Suprapubic skin (tissue), 4 donors: ENCODE measurements around the gene EVA1C. TPM values are rescaled to one million over a fixed set of nuclear protein-coding genes. Genes with fewer than 3 reads are reported as not detected.
"Not testable (repeated sequence)": the region's sequence is repeated elsewhere in the genome, so short reads cannot be mapped to it uniquely, and the experiment has no call there.

Experiments used
- DNase-seq, 2 donors: peaks; one replicate each; pipeline ENCODE4 v3.0.0-alpha.2; 2019; ENCODE audit warnings: low spot score in 2 of 2
- H3K27ac ChIP-seq: fragments of 200-600 bp; sonication (generic); one replicate; pipeline ENCODE4 v1.5.1; 2019
- H3K27me3 ChIP-seq: fragments of 200-600 bp; sonication (generic); one replicate; pipeline ENCODE4 v1.5.1; 2019
- H3K36me3 ChIP-seq: fragments of 200-600 bp; sonication (generic); one replicate; pipeline ENCODE4 v1.5.1; 2019
- H3K4me1 ChIP-seq: fragments of 200-600 bp; sonication (generic); one replicate; pipeline ENCODE4 v1.5.1; 2019
- H3K4me3 ChIP-seq: fragments of 200-600 bp; sonication (generic); one replicate; pipeline ENCODE4 v1.5.1; 2019; ENCODE audit warnings: mild to moderate bottlenecking
- H3K9me3 ChIP-seq: fragments of 200-600 bp; sonication (generic); one replicate; pipeline ENCODE4 v1.5.1; 2019
- CTCF ChIP-seq, 2 donors: fragments of 200-600 bp in 1 of 2; fragments of 450-650 bp in 1 of 2; sonication (generic) in 1 of 2; IDR thresholded peaks; one replicate each; pipeline ENCODE4 v1.5.1; 2016 to 2019; ENCODE audit warnings: antibody characterized with exemption in 2 of 2, mild to moderate bottlenecking in 1 of 2, moderate library complexity in 1 of 2
- EP300 ChIP-seq: sonication (generic); formaldehyde crosslinking; IDR thresholded peaks from one replicate; pipeline ENCODE4 v1.6.1; 2017; ENCODE audit warnings: antibody characterized with exemption
- POLR2A ChIP-seq, 2 donors: fragments of 450-650 bp; IDR thresholded peaks; one replicate each; pipeline ENCODE4 v1.6.1; 2017; ENCODE audit warnings: antibody characterized with exemption in 2 of 2, mild to moderate bottlenecking in 2 of 2, moderate library complexity in 2 of 2
- POLR2AphosphoS5 ChIP-seq, 3 donors: sonication (generic); formaldehyde crosslinking; IDR thresholded peaks; one replicate each; pipeline ENCODE4 v1.6.1; 2017; ENCODE audit warnings: antibody characterized with exemption in 3 of 3
- WGBS: methylation state at CpG from one replicate; pipeline ENCODE4 v1.1.5; 2018; 5-methylcytosine and 5-hydroxymethylcytosine counted together
- total RNA-seq, 4 donors: library from RNA; depleted of rRNA; stranded (reverse); fragments of >200 nt; gene quantifications; one replicate each; pipeline ENCODE4 v1.1.0, GENCODE V29; 2016

EVA1C gene
- total RNA-seq, 4 donors from 2014 or later: 57.1 to 98.6 (median 63.2) TPM

- TF ChIP-seq POLR2AphosphoS5 (IDR thresholded peaks at IDR 0.05): no peak
- no peak for TF ChIP-seq CTCF (IDR thresholded peaks at IDR 0.05)
- TF ChIP-seq EP300: no peak
- TF ChIP-seq POLR2A (IDR thresholded peaks at IDR 0.05): no peak
- Histone ChIP-seq H3K36me3 (no peaks in the 10 kb centered on the region), H3K4me3 (no peak overlapping the region), H3K9me3 (no peaks in the 10 kb centered on the region), H3K4me1 (peaks cover 16% of the 10 kb centered on the region), H3K27ac (no peak overlapping the region), H3K27me3 (no peaks in the 10 kb centered on the region)
- no peak for DNase-seq
- 95% methylated on average over 5 of the region's 5 CpGs for WGBS
Measured at GRCh38 chr21:32424674-32425073, 12.2 kb downstream of the EVA1C start.

- H3K36me3 ChIP-seq: peaks cover 4% of the 10 kb centered on the region
- no peak for DNase-seq
- H3K4me3 ChIP-seq: no peak overlapping the region
- no peaks in the 10 kb centered on the region for H3K27me3 ChIP-seq
- TF ChIP-seq POLR2A (IDR thresholded peaks at IDR 0.05) (no peak), CTCF (IDR thresholded peaks at IDR 0.05) (no peak), POLR2AphosphoS5 (IDR thresholded peaks at IDR 0.05) (no peak), EP300 (no peak)
- 73% methylated on average over 4 of the region's 4 CpGs for WGBS
- H3K27ac ChIP-seq: peak overlapping the region; percentile 6
- H3K4me1 ChIP-seq: peaks cover 16% of the 10 kb centered on the region
- H3K9me3 ChIP-seq: no peaks in the 10 kb centered on the region
Measured at GRCh38 chr21:32425628-32426027, 13.1 kb downstream of the EVA1C start.

- Histone ChIP-seq H3K27ac (no peak overlapping the region), H3K9me3 (no peaks in the 10 kb centered on the region), H3K4me3 (no peak overlapping the region), H3K36me3 (peaks cover 4% of the 10 kb centered on the region), H3K4me1 (peaks cover 16% of the 10 kb centered on the region), H3K27me3 (no peaks in the 10 kb centered on the region)
- DNase-seq: no peak
- TF ChIP-seq CTCF (IDR thresholded peaks at IDR 0.05) (no peak), POLR2AphosphoS5 (IDR thresholded peaks at IDR 0.05) (no peak), POLR2A (IDR thresholded peaks at IDR 0.05) (no peak), EP300 (no peak)
- 53% methylated on average over 5 of the region's 5 CpGs for WGBS
Measured at GRCh38 chr21:32426066-32426465, 13.6 kb downstream of the EVA1C start.

- TF ChIP-seq EP300: no peak
- no peak for TF ChIP-seq CTCF (IDR thresholded peaks at IDR 0.05)
- TF ChIP-seq POLR2AphosphoS5 (IDR thresholded peaks at IDR 0.05): no peak
- TF ChIP-seq POLR2A (IDR thresholded peaks at IDR 0.05): no peak
- Histone ChIP-seq H3K4me3 (no peak overlapping the region), H3K36me3 (peaks cover 4% of the 10 kb centered on the region), H3K27me3 (no peaks in the 10 kb centered on the region), H3K4me1 (peaks cover 16% of the 10 kb centered on the region), H3K9me3 (no peaks in the 10 kb centered on the region), H3K27ac (no peak overlapping the region)
- DNase-seq: no peak
- WGBS: 39% methylated on average over 6 of the region's 6 CpGs
Measured at GRCh38 chr21:32426592-32427051, 14.1 kb downstream of the EVA1C start.

- peak overlapping the region; percentile 31 for H3K27ac ChIP-seq
- WGBS: 65% methylated on average over 10 of the region's 10 CpGs
- H3K36me3 ChIP-seq: peaks cover 4% of the 10 kb centered on the region
- H3K27me3 ChIP-seq: no peaks in the 10 kb centered on the region
- H3K4me1 ChIP-seq: peaks cover 19% of the 10 kb centered on the region
- H3K4me3 ChIP-seq: no peak overlapping the region
- TF ChIP-seq EP300 (no peak), CTCF (IDR thresholded peaks at IDR 0.05) (no peak), POLR2AphosphoS5 (IDR thresholded peaks at IDR 0.05) (no peak), POLR2A (IDR thresholded peaks at IDR 0.05) (no peak)
- H3K9me3 ChIP-seq: no peaks in the 10 kb centered on the region
- no peak for DNase-seq
Measured at GRCh38 chr21:32427958-32428623, 15.6 kb downstream of the EVA1C start.

GRCh38 chr21:32432982-32433660 is 20.6 kb downstream of the EVA1C start:
- DNase-seq, H3K27me3 ChIP-seq, H3K4me3 ChIP-seq, H3K4me1 ChIP-seq, H3K9me3 ChIP-seq, H3K36me3 ChIP-seq: not testable (repeated sequence)
- peak overlapping the region; percentile 23 for H3K27ac ChIP-seq
- WGBS: 56% methylated on average over 14 of the region's 15 CpGs
